Measurements from ENCODE around the gene TMEM88.
A peak's percentile ranks its signal among the peaks of the same experiment; 100 is the strongest.
"Not testable (repeated sequence)": the region's sequence is repeated elsewhere in the genome, so short reads cannot be mapped to it uniquely, and the experiment has no call there.

Gene TMEM88, protein sequence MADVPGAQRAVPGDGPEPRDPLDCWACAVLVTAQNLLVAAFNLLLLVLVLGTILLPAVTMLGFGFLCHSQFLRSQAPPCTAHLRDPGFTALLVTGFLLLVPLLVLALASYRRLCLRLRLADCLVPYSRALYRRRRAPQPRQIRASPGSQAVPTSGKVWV

GRCh38 chr17:7854851-7855659 lies at the start of gene TMEM88:
TSS of gene TMEM88 (plus strand) at chr17:7855066. CDS start at chr17:7855075, 9 bp downstream.
- FAIRE-seq, result no peak
- DNase-seq (ENCODE audit: low spot score), result no peak

GRCh38 chr17:7806587-7806986 lies 48.3 kb upstream of the TMEM88 start:
- DNase-seq (ENCODE audit: low spot score), result no peak
- FAIRE-seq, result no peak

- no peak for DNase-seq (ENCODE audit: low spot score)
These were observed 47.7 kb upstream of the TMEM88 start for GRCh38 chr17:7807206-7807605.

GRCh38 chr17:7809086-7809790 lies 45.6 kb upstream of the TMEM88 start:
- FAIRE-seq (no peak), DNase-seq (ENCODE audit: low spot score) (peak; percentile 5)

More at GRCh38 chr17:7807206-7807605, 47.7 kb upstream of the TMEM88 start:
- no peak for FAIRE-seq

GRCh38 chr17:7809791-7810343 lies 45.0 kb upstream of the TMEM88 start:
- FAIRE-seq; DNase-seq (ENCODE audit: low spot score): not testable (repeated sequence)

GRCh38 chr17:7811251-7811650 lies 43.6 kb upstream of the TMEM88 start:
- no peak for FAIRE-seq
- no peak for DNase-seq (ENCODE audit: low spot score)

DNA sequence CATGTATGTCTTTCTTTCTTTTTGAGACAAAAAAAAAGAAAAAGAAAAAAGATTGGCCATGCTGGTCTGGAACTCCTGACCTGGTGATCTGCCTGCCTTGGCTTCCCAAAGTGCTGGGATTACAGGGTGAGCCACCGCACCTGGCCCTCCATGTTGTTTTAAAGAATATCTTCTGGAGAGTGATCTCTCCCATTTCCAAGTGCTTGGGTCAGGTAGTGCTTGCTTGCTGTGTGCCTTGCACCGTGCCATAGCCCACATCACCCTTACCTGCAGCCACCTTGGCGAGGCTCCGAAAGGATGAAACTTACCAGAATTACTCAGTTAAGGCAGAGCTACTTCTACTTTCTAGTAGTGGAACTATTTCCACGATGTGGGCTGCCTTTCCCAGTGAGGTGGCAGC lies 39.9 kb upstream of the TMEM88 start:
- no peak for DNase-seq (ENCODE audit: low spot score)
- no peak for FAIRE-seq

- DNase-seq (ENCODE audit: low spot score), result no peak
These were observed 37.8 kb upstream of the TMEM88 start for GRCh38 chr17:7816926-7817642.

DNA sequence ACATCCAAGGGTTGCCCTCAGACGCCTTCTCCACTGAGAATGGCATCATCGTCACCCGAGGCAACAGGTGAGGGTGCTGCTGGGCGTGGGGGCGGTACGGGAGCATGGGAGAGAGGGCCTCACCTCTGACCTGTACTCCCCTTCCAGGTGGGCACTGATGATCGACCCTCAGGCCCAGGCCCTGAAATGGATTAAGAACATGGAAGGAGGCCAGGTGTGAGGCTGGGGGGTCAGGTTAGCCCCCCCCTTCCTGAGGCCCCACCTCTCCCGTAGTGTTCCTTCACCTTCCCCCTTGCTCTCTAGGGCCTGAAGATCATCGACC lies 37.3 kb upstream of the TMEM88 start:
- FAIRE-seq, result no peak
- DNase-seq (ENCODE audit: low spot score), result no peak

More at GRCh38 chr17:7816926-7817642, 37.8 kb upstream of the TMEM88 start:
- FAIRE-seq, result no peak

- FAIRE-seq (no peak), DNase-seq (ENCODE audit: low spot score) (no peak)
These were observed 36.8 kb upstream of the TMEM88 start for GRCh38 chr17:7818026-7818425.

- DNase-seq (ENCODE audit: low spot score) (no peak), FAIRE-seq (no peak)
These were observed 35.9 kb upstream of the TMEM88 start for GRCh38 chr17:7818746-7819645.

DNA sequence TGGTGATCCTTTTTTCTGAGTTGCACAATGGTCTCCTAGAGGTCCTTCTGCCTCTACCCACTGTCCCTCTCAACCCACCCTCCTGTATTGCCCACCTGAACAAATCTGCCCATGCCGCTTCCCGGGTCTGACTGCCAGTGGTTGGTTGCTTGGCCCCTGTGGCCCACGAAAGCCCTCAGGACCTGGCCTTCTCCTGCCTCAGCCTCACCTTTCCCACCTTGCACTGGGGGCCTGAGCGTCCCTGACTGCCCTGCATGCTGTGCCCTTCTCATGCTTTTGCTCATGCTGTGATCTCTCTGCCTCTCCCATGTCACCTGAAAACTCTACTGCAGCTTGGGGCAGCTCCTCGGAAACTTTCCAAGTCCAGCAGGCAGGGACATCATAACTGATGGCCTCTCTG lies 34.6 kb upstream of the TMEM88 start:
- DNase-seq (ENCODE audit: low spot score) (no peak), FAIRE-seq (no peak)

GRCh38 chr17:7822126-7822525 lies 32.7 kb upstream of the TMEM88 start:
- no peak for DNase-seq (ENCODE audit: low spot score)
- FAIRE-seq, result no peak

GRCh38 chr17:7823581-7824001 lies 31.3 kb upstream of the TMEM88 start:
- FAIRE-seq, result no peak
- DNase-seq (ENCODE audit: low spot score), result no peak

GRCh38 chr17:7824021-7824924 lies 30.6 kb upstream of the TMEM88 start:
- FAIRE-seq (no peak), DNase-seq (ENCODE audit: low spot score) (no peak)

DNA sequence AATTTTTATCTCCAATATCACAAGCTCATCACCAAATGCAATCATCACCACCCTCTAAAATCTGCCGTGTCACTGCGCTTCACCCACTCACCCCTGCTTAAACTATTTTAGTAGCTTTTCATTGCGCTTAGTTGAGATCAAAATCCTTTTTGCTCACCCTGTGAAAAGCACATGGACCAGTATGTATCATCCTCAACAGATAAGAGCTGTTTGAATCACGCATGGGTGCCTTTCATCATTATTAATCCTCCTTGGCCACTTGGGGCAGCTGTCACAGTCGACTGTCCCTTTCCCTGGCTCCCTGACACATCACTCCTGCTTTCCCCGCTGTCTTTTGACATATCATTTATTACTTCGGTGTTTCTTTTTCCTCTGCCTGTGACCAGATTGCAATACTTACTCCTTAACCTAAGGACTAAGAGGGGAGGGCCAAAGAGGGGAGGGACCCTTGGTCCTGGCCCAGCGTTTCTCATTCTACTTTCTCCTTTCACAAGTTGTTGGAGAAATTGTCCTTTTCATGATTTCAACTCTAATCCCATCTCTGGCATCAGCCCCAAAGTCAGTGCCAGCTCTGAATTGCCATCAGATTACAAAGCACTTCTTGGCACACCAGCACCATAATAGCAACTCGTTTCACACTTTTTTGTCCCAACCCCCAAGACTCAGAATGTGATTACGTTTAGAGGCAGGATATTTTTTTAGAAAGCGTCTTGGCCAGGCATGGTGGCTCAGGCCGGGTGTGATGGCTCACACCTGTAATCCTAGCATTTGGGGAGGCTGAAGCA lies 29.5 kb upstream of the TMEM88 start:
- DNase-seq (ENCODE audit: low spot score) (peak; percentile 45), FAIRE-seq (peak; percentile 22)

GRCh38 chr17:7830616-7831015 lies 24.2 kb upstream of the TMEM88 start:
- no peak for FAIRE-seq

GRCh38 chr17:7831233-7831632 lies 23.6 kb upstream of the TMEM88 start:
- no peak for DNase-seq (ENCODE audit: low spot score)

More at GRCh38 chr17:7830616-7831015, 24.2 kb upstream of the TMEM88 start:
- no peak for DNase-seq (ENCODE audit: low spot score)

More at GRCh38 chr17:7831233-7831632, 23.6 kb upstream of the TMEM88 start:
- no peak for FAIRE-seq

Measured in RCC 7860 (cell line).